Skin of body (tissue), 2 donors: ENCODE results near the gene CTNNA3. TPM values are rescaled to one million over a fixed set of nuclear protein-coding genes. Genes with fewer than 3 reads are reported as not detected.

Experiments
- DNase-seq: peaks from one replicate; lab custom pipeline; 2025; lab: John Stamatoyannopoulos, UW
- total RNA-seq: library from RNA; depleted of rRNA; stranded (reverse); fragments of >200 nt; gene quantifications from one replicate; pipeline ENCODE4 v1.2.3, GENCODE V29; 2014

CTNNA3 gene
- total RNA-seq, 1 donor from 2014 or later: 7.1 TPM

- no peak for DNase-seq
Measured at GRCh38 chr10:66318761-66319160, 1377.2 kb downstream of the CTNNA3 start.

- no peak for DNase-seq
Measured at GRCh38 chr10:66307826-66308225, 1388.2 kb downstream of the CTNNA3 start.

GRCh38 chr10:66301078-66301477, 1394.9 kb downstream of the CTNNA3 start:
- no peak for DNase-seq

GRCh38 chr10:66295602-66296001, 1400.4 kb downstream of the CTNNA3 start:
- DNase-seq: no peak

GRCh38 chr10:66294538-66294937, 1401.5 kb downstream of the CTNNA3 start:
- DNase-seq: no peak

- no peak for DNase-seq
Measured at GRCh38 chr10:66292922-66293321, 1403.1 kb downstream of the CTNNA3 start.

- DNase-seq: no peak
Measured at GRCh38 chr10:66292456-66292855, 1403.5 kb downstream of the CTNNA3 start.

GRCh38 chr10:66291133-66291532, 1404.9 kb downstream of the CTNNA3 start:
- DNase-seq: no peak

GRCh38 chr10:66284621-66285020, 1411.4 kb downstream of the CTNNA3 start:
- DNase-seq: no peak

- no peak for DNase-seq
Measured at GRCh38 chr10:66283874-66284464, 1412.0 kb downstream of the CTNNA3 start.

- DNase-seq: no peak
Measured at GRCh38 chr10:66283064-66283463, 1412.9 kb downstream of the CTNNA3 start.

GRCh38 chr10:66281327-66281726, 1414.7 kb downstream of the CTNNA3 start:
- no peak for DNase-seq

GRCh38 chr10:66277481-66277880, 1418.5 kb downstream of the CTNNA3 start:
- DNase-seq: no peak

GRCh38 chr10:66273966-66274519, 1422.0 kb downstream of the CTNNA3 start:
- no peak for DNase-seq

- no peak for DNase-seq
Measured at GRCh38 chr10:66265398-66265797, 1430.6 kb downstream of the CTNNA3 start.

- DNase-seq: no peak
Measured at GRCh38 chr10:66259836-66260235, 1436.2 kb downstream of the CTNNA3 start.

GRCh38 chr10:66258693-66259092, 1437.3 kb downstream of the CTNNA3 start:
- no peak for DNase-seq

GRCh38 chr10:66257801-66258200, 1438.2 kb downstream of the CTNNA3 start:
- no peak for DNase-seq

GRCh38 chr10:66252986-66253385, 1443.0 kb downstream of the CTNNA3 start:
- no peak for DNase-seq

GRCh38 chr10:66246177-66246576, 1449.8 kb downstream of the CTNNA3 start:
- DNase-seq: no peak

- DNase-seq: no peak
Measured at GRCh38 chr10:66244953-66245352, 1451.0 kb downstream of the CTNNA3 start.

- DNase-seq: no peak
Measured at GRCh38 chr10:66242885-66243284, 1453.1 kb downstream of the CTNNA3 start.

- no peak for DNase-seq
Measured at GRCh38 chr10:66239062-66239461, 1456.9 kb downstream of the CTNNA3 start.

GRCh38 chr10:66238343-66238742, 1457.7 kb downstream of the CTNNA3 start:
- no peak for DNase-seq
